RWPE2 (cell line): Measurements from ENCODE around the gene CSNK1G1.

Source experiments
- ATAC-seq: fragments of 200-7000 bp; cut with Tn5 transposase; 3 replicates; pipeline ENCODE4 v1.9.1; 2021; ENCODE audit warnings: low read depth
- DNase-seq: peaks from one replicate; pipeline ENCODE4 v3.0.0-alpha.2; 2020; ENCODE audit warnings: low spot score
- H3K27ac ChIP-seq: fragments of 450-650 bp; 2 replicates; pipeline ENCODE4 v1.5.1; 2017; ENCODE audit warnings: mild to moderate bottlenecking; ENCODE audit not compliant: poor library complexity, severe bottlenecking
- H3K27me3 ChIP-seq: fragments of 250-450 bp; sonication (Bioruptor Pico); 2 replicates; pipeline ENCODE4 v1.5.1; 2021; ENCODE audit warnings: mild to moderate bottlenecking, moderate library complexity; ENCODE audit not compliant: insufficient read depth, poor library complexity, severe bottlenecking
- H3K36me3 ChIP-seq: fragments of 250-450 bp; sonication (Bioruptor Pico); 2 replicates; pipeline ENCODE4 v1.5.1; 2020; ENCODE audit warnings: low read depth, mild to moderate bottlenecking, moderate library complexity
- H3K4me1 ChIP-seq: fragments of 250-450 bp; sonication (Bioruptor Pico); 2 replicates; pipeline ENCODE4 v1.5.1; 2021; ENCODE audit warnings: mild to moderate bottlenecking, moderate library complexity; ENCODE audit not compliant: insufficient read depth, poor library complexity, severe bottlenecking
- H3K4me3 ChIP-seq: fragments of 250-450 bp; sonication (Bioruptor Pico); 2 replicates; pipeline ENCODE4 v1.5.1; 2021; ENCODE audit warnings: mild to moderate bottlenecking, moderate library complexity; ENCODE audit not compliant: severe bottlenecking
- H3K9me3 ChIP-seq: fragments of 250-450 bp; sonication (Bioruptor Pico); 2 replicates; pipeline ENCODE4 v1.5.1; 2021; ENCODE audit warnings: mild to moderate bottlenecking, moderate library complexity; ENCODE audit not compliant: severe bottlenecking
- CTCF ChIP-seq: fragments of 450-650 bp; IDR thresholded peaks from one replicate; pipeline ENCODE4 v1.5.1; 2017; ENCODE audit warnings: mild to moderate bottlenecking, moderate library complexity; ENCODE audit not compliant: poor library complexity, severe bottlenecking

Gene CSNK1G1

GRCh38 chr15:64156652-64157331 lies 199.2 kb downstream of the CSNK1G1 start:
- no peak overlapping the region for H3K4me3 ChIP-seq
- no peak for DNase-seq
- no peak for TF ChIP-seq CTCF
- peaks cover 14% of the 10 kb centered on the region for H3K4me1 ChIP-seq
- H3K27me3 ChIP-seq, result peaks cover 13% of the 10 kb centered on the region
- ATAC-seq, result no peak
- H3K27ac ChIP-seq, result no peak overlapping the region
- no peaks in the 10 kb centered on the region for H3K9me3 ChIP-seq
- H3K36me3 ChIP-seq, result peaks cover 77% of the 10 kb centered on the region

- H3K4me3 ChIP-seq, result no peak overlapping the region
- H3K27ac ChIP-seq, result no peak overlapping the region
- H3K4me1 ChIP-seq, result peaks cover 9% of the 10 kb centered on the region
- ATAC-seq (no peak), DNase-seq (no peak)
- no peak for TF ChIP-seq CTCF
- H3K9me3 ChIP-seq, result no peaks in the 10 kb centered on the region
- peaks cover 14% of the 10 kb centered on the region for H3K27me3 ChIP-seq
- peaks cover 70% of the 10 kb centered on the region for H3K36me3 ChIP-seq
Measured at GRCh38 chr15:64155802-64156651, 199.9 kb downstream of the CSNK1G1 start.

- DNase-seq (peak; percentile 92), ATAC-seq (peak; percentile 79)
- H3K9me3 ChIP-seq, result no peaks in the 10 kb centered on the region
- peaks cover 14% of the 10 kb centered on the region for H3K27me3 ChIP-seq
- H3K4me3 ChIP-seq, result no peak overlapping the region
- H3K4me1 ChIP-seq, result no peaks in the 10 kb centered on the region
- TF ChIP-seq CTCF, result peak; percentile 100
- H3K27ac ChIP-seq, result peak overlapping the region; percentile 17
- peaks cover 47% of the 10 kb centered on the region for H3K36me3 ChIP-seq
Measured at GRCh38 chr15:64153480-64154367, 202.2 kb downstream of the CSNK1G1 start.

GRCh38 chr15:64152507-64153387 lies 203.2 kb downstream of the CSNK1G1 start:
- no peak for TF ChIP-seq CTCF
- peak; percentile 1 for ATAC-seq
- Histone ChIP-seq H3K27me3 (peaks cover 14% of the 10 kb centered on the region), H3K36me3 (peaks cover 37% of the 10 kb centered on the region), H3K9me3 (no peaks in the 10 kb centered on the region), H3K4me1 (no peaks in the 10 kb centered on the region), H3K27ac (no peak overlapping the region), H3K4me3 (peak overlapping the region; percentile 47)
- no peak for DNase-seq
